Stimulated activated CD8-positive, alpha-beta memory T cell treated with anti-CD3 and anti-CD28 coated beads, Interleukin-15, amount 100 ng/mL, for 24 hours (primary cell): ENCODE results near the gene LHFPL6.

Source experiments
- DNase-seq: peaks from one replicate; pipeline ENCODE4 v3.0.0-alpha.2; 2020; ENCODE audit warnings: low read depth

LHFPL6 gene

GRCh38 chr13:39462906-39463305 is 140.1 kb downstream of the LHFPL6 start:
- DNase-seq, result no peak

GRCh38 chr13:39462428-39462827 is 140.6 kb downstream of the LHFPL6 start:
- no peak for DNase-seq

GRCh38 chr13:39461685-39462266 is 141.2 kb downstream of the LHFPL6 start:
- no peak for DNase-seq

DNA sequence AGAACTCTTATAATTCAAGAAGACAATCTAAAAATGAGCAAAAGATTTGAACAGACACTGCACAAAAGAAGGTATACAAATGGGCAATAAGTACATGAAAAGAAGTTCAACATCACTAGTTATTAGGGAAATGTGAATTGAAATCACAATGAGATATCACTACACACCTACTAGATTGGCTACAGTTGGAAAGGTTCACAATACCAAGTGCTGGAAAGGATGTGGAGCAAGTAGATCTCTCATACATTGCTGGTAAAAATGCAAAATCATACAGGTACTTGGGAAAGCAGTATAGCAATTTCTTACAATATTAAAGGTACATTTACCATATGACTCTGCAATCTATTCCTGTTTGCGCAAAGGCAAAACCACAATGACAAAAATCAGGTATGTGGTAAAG is 145.7 kb downstream of the LHFPL6 start:
- no peak for DNase-seq

GRCh38 chr13:39455521-39456175 is 147.3 kb downstream of the LHFPL6 start:
- no peak for DNase-seq

DNA sequence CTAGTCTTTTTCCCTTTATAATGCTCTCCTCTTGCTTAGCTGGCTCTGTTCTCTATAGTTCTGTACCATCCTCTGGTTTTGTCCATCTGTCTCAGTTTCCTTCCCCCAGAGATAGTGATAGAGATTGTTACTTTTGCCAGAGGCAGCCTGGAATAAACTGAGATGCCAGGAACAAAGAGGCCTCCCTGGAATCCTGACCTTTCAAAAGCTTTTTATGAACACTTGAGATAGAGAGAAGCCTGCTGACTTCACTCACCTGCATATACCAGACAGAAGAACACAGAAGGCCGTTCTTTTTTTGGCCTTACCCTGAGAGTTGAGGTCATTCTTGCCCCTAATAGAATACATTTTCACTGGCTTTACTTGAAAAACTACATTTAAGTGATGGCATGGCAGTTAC is 150.2 kb downstream of the LHFPL6 start:
- no peak for DNase-seq

GRCh38 chr13:39452417-39452816 is 150.6 kb downstream of the LHFPL6 start:
- DNase-seq, result no peak

- no peak for DNase-seq
Measured at GRCh38 chr13:39451860-39452301, 151.1 kb downstream of the LHFPL6 start.

DNA sequence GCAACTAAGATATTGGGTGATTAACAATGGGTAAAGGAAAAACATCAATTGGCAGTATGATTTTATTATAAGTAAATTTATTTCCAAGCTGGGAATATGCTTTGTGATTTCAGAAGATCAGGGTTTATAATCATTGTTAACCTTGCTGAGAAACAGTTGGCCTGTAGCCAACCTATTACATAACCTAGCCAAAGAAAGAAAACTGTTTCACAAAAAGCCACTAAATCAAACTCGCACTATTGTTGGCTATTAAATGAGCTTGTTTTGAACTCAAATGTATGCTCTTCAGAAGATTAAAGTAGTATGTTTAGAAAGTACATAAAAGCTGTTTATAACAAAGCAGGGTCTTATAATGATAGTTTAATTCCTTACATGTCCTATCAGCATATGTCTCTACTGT is 151.7 kb downstream of the LHFPL6 start:
- no peak for DNase-seq

- DNase-seq, result no peak
Measured at GRCh38 chr13:39450176-39450575, 152.8 kb downstream of the LHFPL6 start.

GRCh38 chr13:39448834-39449233 is 154.2 kb downstream of the LHFPL6 start:
- no peak for DNase-seq

DNA sequence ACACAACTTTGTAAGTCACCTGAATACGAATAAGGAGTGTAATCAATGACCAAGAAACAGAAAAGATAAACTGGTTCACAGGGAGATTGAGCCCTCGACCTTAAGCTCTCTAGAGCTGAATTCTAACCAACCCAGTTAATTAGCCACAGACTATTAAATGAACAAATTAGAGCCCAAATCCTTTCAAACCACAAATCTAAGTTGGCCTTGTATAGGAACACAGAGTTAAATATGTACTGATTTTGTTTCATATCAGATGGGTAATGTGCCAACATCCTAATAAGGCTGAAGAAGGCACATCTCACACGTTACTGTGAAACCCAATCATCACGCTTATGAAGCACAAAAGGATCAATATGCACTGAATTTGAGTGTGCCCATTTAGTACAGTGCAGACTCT is 156.1 kb downstream of the LHFPL6 start:
- no peak for DNase-seq

GRCh38 chr13:39444866-39445265 is 158.1 kb downstream of the LHFPL6 start:
- DNase-seq, result no peak

DNA sequence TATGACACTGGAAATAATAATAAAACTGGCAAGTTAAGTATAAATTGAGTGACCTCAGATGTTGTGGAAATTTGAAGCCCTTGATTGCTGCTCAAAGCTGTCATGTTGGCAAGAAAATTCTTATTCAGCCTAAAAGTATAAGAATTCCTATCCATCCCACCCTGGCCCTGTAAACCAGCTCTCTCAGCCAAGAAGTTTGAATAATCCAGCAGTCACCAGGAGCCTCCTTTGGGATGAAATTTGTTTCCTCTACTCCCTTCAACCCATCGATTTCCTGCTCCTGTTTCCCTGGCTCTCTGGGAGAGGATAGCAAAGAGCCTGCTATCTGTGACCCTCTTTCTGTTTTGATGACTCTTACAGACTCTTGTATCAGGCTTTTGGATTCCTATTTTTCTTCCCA is 169.3 kb downstream of the LHFPL6 start:
- no peak for DNase-seq

GRCh38 chr13:39432196-39432595 is 170.8 kb downstream of the LHFPL6 start:
- no peak for DNase-seq

- no peak for DNase-seq
Measured at GRCh38 chr13:39422845-39423565, 180.0 kb downstream of the LHFPL6 start.

- DNase-seq, result no peak
Measured at GRCh38 chr13:39419876-39420275, 183.1 kb downstream of the LHFPL6 start.

GRCh38 chr13:39419068-39419467 is 183.9 kb downstream of the LHFPL6 start:
- no peak for DNase-seq

DNA sequence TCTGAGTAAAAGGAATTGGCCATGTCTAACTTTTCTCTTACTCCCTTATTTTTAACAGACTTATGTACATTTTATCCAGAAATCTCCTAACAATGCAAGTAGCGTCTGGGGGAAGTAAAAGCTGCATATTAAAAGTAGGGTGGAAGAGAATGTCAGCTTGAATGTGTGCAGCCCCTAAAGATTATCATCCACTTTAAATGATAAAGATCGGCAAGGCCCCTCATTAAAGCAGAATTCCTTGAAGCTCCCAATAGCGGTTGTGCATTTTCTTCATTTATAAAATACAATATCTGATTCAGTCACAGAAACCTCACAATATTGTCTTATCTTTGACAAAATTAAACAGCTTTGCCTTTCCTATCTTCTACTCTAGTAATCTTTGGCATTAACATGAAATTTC is 184.6 kb downstream of the LHFPL6 start:
- DNase-seq, result no peak

DNA sequence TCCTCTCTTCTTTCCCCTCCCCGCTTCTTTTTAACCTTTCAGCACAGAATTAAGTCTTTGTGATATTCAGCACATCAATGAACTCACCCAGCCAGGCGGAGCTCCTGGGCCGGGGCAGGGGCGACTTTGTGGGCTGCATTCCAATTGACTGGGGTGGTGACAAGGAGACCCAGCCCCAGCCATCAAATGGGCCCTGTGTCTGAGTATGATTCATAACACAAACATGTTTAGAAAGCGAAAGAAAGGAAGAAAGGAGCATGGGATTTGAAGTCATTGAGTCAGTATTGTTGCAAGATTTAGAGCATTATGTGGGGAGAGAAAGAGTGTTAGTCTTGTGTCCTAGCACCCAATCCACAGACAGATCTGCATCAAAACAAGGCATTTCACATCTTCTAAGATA is 185.3 kb downstream of the LHFPL6 start:
- no peak for DNase-seq

- no peak for DNase-seq
Measured at GRCh38 chr13:39417131-39417530, 185.9 kb downstream of the LHFPL6 start.

DNA sequence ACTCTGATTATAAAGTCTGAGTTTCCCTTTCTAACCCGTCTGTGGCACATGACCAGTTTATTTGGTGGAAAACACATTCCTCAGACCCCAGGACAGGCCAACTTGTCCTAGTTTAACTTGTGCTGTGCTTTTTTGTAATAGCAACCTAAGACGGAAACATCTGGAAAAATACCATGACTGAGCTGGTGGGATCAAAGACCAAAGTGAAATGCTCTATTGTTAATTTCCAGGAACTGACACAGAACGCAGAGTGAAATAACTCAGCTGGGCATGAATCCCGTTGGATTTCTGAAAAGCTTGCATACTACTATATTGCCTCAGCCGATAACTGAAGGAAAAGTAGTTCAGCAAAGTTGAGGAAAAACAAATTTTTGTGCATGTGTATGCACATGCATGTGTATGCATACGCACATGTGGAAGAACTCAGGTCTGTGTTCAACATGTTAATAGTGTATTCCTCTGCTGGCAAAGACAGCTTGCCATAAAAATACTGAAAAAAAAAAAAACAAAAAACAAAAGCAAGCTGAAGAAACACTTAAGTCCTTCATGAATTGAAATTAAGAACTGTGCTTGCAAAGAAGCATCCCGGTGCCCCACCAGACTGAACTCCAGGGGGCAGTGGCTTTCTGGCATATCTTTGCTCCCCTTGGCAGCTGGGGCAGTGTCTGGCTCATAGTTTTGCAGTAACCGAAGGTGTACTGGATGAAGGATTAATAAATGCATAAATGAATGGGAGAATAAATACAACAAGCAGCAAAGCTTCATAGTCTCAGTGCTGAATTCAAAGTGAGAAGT is 187.8 kb downstream of the LHFPL6 start:
- DNase-seq, result no peak

DNA sequence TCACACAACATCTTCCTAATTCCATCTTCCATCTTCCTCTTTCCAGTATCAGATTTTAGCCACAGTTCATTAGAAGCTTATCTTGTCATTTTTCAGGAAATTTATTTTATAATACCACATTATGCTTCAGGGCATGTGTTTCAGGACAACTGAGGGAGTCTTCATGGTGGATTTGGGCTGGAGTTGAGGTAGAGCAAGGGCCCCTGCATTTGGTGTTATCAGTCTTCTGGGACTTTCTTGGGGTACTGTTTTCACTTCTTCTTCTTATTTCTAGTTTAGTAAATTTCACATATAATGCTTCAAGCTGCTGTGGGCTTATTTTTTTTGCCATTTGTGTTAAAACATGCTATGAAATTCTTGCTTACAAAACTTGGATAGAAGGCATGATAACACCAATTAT is 188.7 kb downstream of the LHFPL6 start:
- no peak for DNase-seq
